Globus pallidus (tissue), 1 donor: Measurements from ENCODE around the gene FCMR.

Experiments used
- DNase-seq: peaks from one replicate; pipeline ENCODE4 v3.0.0-alpha.2; 2015; ENCODE audit warnings: low spot score

Gene FCMR

DNA sequence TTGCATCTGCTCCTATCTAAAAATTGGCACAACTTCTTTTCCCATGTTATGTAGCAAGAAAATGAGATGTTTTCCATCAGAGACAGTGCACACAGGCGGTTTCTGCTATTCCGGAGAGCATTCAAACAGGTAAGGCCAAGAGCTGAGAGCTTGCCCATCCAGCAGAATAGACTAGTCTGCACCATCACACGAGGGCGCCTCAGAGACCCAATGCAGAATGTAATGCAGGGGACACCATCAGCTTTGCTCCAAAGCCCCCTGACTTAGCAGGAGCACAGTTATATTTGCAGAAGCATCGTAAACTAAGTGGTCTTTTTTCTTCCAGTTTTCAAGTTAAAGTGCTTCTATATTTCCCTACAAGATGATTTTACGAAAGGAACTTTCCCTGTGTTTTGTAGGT, 19.8 kb downstream of the FCMR start:
- DNase-seq: no peak

DNA sequence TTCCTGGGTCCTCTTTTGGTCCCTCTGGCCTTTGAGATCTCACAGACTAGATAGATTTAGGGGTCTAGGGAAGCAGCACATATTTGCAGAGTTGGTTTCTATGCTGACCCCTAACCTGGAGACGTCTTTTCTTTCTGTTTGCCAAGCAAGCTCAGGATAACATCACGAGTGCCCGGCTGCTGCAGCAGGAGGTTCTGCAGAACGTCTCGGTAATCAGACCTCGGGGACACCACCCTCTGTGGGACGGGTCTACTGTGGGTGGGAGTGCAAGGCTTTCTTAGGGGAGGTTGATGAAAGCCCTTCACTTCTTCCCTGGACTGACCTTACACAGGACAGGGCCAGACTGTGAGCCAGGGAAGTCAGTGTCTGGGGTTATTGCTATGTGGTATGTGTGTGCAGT, 21.6 kb downstream of the FCMR start:
- DNase-seq: no peak

DNA sequence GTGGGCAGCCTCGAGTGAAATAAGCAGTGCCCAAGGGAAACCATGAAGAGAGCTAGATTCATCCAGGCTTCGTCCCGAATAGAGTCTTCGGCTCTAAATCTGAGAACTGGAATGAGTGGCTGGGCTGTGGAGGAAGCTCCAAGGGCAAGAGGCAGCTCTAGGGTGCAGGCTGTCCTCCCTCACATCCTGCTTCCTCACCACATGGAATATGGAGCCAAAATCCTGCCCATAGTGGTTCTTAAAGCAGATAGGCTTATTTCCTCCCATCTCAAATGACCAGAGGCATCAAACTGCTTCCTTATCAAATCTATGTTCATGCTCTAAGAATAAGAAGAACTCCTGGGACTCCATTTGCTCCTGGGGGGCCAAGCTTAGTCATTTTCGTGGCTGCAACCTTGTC, 22.0 kb downstream of the FCMR start:
- DNase-seq: no peak

DNA sequence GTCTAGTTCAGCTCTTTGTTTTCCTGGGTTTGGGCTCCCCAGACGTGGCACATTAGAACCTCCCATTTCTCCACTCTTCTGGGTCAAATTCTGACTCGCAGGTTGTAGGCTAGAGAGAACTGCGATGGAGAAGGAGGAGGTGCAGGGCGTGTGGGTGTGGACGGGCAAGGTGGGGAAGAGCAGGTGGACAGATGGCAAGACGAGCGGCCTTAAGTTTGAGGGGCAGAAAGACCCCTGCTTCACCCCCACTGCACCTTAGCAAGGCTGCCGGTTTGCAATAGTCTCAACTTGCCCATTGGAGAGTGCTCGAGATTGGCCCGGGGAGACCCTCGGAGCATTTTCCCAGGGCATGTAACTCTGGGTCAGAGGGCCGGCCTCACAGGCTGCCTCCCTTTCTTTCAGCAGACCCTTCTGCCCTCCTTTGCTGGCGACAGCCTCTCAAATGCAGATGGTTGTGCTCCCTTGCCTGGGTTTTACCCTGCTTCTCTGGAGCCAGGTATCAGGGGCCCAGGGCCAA, 22.8 kb downstream of the FCMR start:
- DNase-seq: no peak

DNA sequence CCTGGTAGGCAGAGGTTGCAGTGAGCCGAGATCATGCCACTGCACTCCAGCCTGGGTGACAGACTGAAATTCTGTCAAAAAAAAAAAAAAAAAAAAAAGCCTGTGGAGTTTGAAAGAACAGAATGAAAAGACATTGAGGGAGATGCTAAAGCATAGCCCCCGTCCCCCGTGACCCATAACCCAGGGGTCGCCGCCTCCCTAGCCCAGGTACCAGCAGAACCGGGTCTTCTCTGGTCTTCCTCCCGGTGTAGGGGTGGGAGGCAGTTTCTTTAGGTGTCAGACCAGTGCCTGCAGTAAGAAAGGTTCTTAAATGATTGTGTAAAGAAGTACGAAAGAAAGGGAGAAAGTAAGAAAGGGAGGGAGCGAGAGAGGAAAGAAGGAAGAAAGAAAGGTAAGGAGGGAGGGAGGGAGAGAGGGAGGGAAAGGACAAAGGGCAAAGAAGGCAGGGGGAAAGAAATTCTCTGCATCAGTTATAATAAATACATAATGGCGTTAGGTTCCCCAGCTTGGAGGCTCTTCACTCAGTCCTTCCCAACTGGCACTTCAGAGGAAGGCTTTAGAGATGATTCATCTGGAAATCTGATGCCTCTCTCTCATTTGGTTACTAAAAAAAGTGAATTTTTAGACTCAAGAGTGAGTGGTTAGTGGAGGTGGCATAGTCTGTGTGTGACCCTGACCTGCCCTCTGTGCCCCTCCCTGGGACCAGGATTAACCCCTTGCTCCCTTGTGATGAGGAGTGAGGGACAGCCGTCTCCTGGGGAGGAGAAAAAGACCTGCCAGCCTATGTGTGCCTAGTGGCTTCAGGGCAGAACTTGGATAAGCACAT, 23.4 kb downstream of the FCMR start:
- no peak for DNase-seq

DNA sequence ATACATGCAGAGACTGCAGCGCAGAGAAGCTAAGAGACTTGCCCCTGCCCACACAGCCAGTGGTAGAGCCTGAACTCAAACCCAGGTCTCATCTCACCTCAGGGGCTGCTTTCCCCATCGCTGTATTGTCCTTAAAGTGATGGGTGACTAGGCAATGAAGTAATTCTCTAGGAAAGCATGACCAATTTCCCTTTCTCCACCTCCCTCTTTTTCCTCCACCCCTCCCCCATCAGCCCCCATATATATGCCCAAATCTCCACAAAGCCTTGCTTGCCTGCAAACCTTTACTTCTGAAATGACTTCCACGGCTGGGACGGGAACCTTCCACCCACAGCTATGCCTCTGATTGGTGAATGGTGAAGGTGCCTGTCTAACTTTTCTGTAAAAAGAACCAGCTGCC, 24.6 kb downstream of the FCMR start, which contains the start of gene IL24:
TSS of gene IL24 (plus strand) at position 269 of the 400 bp plus-strand sequence. CDS start 390 bp downstream, outside the sequence.
- no peak for DNase-seq

DNA sequence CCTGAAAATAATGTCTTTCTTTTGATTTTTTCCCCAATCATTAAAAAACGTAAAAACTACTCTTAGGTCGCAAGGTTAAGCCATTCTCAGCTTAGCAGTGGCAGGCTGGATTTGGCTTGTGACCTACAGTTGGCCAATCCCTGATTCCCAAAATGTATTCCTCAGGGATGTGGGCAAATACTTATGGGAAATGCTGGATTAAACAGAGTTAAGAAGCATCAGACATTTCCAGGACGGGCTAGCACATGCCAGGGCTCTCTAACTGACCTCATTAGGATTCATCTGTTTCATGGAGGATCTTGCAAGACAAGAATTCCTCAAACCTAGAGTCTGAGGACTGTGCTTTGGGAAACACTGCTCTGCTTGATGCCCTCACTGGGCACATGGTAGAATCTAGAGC, 25.5 kb downstream of the FCMR start:
- DNase-seq: no peak

DNA sequence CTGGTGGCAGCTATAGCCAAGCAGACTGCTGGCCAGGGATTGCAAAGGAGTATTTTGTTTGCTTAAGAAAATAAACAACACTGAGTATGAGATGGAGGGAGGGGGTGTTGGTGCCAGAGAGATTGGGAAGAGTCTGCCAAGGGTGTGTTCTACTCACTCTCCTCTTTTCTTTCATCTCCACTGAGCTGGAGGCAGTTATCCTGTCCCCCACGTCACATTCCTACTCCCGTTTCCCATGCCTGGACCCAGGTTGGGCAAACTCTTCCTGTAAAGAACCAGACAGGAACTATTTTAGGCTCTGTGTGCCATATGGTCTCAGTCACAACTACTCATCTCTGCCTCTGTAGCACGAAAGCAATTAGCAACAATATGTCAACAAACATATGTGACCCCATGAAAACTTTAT, 25.9 kb downstream of the FCMR start:
- DNase-seq: no peak

DNA sequence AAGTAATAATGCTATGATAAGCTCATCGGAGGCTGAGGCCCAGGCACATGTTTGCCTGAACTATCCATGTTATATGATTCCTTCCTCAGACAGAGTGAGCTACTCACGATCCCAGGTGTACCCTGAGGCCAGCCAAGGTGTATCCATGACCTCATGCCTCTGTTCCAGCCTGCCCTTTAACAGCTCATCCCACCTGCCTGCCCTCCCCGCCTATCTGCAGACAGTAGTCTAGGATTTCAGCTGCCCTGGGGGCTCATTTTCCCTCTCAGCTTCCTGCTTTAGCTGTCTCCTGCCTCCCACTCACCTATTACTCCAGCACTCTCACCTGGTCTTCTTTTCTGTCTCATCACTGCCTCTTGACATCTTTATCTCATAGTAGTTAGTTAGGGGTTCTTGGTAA, 26.4 kb downstream of the FCMR start:
- no peak for DNase-seq

DNA sequence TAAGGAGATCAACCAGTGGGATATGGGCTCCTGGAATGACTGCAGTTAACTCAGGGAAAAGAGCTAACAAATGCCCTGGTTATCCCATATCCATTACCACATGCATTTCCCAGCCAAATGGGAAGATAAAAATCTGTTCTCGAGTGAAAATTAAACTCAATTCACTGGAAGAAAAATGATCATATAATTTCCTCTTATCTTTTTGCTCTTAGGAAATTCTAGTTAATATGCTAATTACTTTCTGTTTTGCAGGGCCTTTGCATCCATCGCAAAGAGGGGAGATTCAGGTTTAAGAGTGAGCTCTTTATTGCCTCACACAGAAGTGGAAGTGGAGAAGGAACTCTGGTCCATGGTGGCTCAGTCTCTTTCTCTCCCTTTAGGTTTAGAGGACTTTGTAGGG, 28.4 kb downstream of the FCMR start:
- DNase-seq: no peak

DNA sequence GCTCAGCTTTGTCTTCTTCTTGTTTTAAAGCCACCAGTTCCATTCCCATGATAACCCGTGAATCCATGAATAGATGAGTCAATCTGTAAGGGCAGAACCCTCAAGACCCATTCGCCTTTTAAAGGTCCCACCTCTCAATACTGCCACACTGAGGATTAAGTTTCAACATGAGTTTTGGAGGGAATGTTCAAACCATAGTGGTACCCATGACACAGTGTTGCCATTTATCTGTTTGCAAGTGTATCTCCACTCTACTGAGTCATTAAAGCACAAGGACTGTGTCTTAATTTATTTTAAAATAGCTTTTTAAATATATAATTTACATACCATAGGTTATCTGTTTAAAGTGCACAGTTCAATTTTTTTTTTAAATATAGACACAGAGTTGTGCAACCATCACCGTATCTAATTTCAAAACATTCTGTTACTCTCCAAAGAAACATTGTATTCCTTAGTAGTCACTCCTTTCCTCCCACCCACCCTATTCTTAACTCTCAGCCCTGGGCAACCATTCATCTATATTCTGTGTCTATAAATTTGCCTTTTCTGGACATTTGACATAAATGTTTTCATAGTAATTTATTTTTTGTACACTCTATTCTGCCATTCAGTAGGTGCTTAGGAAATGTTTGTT, 29.3 kb downstream of the FCMR start:
- no peak for DNase-seq

DNA sequence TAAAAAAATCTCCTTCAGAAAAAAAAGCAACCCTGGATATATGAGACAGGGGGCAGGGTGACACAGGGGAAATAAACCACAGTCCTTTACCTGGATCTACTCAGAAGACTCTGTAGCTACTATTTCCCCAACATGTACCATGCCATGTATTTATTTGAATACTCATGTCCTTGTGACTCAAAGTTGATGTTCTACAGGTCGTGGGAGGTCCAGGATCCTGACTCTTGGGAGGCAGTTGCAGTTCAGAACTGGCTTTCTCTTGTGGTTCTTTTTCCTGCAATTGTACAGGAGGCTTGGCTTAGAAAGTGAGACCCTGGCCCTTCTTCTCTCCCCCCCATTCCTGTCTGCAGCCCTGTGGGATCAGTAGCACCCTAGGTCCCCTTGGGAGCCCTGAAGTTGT, 30.3 kb downstream of the FCMR start:
- DNase-seq: no peak

DNA sequence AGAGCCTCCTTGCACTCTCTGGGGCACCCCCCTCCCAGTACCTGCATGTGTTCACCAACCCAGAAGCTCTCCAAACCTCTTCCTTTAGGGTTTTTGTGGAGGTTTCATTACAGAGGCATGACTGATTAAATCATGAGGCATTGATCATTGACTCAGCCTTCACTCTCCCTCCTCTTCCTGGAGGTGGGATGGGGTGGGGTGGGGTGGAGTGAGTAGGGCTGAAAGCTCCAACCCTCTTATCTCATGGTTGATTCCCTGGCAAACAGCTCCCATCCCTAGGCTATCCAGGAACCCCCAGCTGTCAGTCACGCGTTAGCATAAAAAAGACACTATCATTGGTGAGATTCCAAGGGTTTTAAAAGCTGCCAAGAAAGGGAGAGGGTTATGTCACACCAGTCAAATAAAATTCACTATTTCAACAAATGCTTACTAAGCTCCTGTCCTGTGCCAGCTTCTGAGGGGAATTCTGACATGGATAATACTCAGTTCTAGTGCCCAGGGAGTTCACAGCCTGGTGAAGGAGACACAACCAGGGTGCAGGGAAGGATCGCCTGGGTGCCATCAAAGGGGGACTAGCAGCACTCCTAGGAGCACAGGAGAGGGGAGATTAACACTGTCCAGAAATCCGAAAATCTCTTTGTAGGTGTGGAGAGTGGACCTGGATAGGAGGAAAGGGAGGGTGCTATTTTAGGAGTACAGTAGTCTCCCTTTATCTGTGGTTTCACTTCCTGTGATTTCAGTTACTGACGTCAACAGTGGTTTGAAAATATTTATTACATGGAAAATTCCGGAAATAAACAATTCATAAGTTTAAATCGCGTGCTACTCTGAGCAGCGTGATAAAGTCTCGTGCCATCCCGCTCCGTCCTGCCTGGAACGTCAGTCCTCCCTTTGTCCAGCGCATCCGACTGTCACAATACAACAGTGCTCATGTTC, 31.3 kb downstream of the FCMR start:
- no peak for DNase-seq

DNA sequence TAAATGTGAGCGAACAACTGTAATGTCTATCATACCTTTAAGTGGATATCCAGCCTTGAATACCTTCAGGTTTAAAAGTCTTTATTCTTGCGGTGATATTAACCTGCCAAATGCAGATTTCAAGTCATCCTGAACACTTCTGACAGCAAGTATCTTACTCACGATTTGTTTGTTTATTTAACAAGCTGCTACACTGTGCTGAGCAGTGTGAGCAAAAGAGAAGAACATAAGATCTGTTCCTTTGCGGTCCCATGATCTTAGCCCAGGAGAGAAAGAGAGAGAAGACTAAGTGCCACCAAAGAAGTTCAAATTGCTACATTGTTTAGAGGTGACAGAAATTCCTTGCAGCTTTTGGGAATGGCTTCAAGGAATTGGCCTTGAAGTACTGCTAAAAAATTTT, 34.0 kb downstream of the FCMR start:
- no peak for DNase-seq

DNA sequence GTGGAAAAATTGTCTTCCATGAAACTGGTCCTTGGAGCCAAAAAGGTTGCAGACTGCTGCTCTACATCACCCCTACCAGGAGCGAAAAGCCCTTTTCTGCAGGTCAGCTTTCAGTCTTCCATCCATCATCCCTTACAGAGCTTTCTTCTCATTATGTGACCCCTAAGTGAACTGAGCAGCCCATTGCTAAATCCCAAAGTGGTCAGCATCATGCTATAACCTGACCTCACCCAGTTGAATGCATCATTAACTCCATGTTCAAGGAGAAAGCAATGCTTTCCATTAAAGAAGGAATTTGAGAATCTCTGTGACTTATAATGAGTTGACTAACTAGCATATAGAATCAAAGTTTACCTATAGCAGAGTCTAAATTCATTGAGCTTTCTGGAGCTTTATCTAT, 34.9 kb downstream of the FCMR start:
- DNase-seq: no peak

DNA sequence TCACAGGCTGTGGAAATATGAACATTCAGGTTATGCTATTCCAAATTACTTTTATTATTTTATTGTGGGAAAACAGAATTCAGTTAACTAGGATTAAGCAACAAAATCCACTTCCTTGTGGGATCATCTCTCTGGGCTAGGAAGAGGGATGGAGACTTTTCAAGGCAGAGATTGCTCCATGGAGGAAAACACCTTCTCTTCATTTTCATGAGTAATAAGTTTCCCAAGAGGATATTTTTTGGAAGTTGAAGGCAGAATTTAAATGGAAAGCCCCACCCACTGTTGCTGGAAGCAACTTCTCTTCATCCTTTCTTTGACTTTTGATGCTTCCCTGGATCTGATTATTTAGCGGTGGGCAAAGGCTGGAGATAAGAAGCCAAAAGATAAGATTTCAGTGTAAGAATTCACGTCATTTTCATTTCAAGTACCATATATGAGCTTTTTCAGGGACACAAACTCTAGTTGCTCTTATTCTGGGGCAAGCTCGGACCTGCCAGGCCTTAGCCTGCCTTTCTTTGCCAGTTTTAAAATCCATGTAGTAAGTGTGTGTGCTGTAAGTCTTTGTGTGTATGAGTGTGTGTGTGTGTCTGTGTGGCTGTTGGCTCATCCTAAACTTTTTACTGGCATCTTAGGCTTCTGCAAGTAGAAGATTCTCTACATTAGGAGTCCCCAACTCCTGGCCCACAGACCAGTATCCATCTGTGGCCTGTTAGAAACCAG, 36.2 kb downstream of the FCMR start:
- DNase-seq: no peak

DNA sequence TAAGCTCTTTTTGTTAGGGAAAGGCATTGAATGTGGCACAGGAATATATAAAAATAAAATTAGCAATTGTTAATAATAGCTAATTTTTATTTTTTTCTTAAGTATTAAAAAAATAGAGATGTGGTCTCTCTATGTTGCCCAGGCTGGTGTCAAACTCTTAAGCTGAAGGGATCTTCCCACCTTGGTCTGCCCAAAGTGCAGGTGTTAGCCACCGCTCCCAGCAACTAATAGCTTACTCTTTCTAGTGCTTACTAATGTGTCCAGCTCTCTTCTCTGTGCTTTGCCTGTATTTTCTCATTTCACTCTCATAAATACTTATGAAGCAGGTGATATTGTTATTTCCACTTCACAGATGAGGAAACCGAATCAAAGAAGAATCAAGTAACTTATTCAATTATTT, 37.9 kb downstream of the FCMR start:
- no peak for DNase-seq

DNA sequence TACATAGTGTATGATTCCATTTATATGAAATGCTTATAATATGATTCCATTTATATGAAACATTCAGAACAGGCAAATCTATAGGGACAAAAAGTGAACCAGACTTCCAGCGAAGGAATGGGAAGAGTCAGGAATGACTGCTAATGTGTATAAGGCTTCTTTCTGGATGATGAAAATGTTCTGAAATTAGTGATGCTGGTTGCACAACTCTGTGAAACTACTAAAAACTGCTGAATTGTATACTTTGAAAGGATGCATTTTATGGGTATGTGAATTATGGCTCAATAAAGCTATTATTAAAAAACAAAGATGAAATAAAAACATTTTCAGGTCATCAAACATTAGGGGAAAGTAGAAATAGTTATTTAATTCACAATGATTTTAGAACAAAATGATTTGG, 38.6 kb downstream of the FCMR start:
- no peak for DNase-seq

DNA sequence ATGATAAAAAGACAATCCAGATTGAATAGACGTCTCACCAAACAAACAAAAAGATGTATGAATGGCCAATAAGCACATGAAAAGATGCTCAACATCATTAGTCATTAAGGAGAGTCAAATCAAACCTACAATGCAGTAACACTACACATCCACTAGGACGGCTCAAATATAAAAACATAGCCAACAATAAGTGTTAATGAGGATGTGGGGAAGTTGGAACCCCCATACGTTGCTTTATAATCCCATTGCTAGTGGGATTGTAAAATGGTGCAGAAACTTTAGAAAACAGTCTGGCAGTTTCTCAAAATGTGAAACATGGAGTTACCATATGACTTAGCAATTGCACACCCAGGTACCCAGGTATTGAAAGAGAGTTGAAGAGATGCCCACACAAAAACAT, 39.2 kb downstream of the FCMR start:
- no peak for DNase-seq

DNA sequence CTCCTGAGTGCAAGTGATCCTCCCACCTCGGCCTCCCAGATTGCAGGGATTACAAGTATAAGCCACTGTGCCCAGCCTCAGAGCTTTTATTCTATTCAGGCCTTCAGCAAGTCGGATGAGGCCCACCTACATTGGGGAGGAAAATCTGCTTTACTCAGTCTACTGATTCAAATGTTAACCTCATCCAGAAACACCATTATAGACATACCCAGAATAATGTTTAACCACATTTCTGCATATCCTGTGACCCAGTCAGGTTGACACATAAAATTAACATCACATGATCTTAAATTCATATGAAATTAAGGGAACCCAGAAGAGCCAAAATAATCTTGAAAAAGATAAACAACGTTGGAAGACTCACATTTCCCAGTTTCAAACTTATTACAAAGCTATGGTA, 41.4 kb downstream of the FCMR start:
- no peak for DNase-seq

DNA sequence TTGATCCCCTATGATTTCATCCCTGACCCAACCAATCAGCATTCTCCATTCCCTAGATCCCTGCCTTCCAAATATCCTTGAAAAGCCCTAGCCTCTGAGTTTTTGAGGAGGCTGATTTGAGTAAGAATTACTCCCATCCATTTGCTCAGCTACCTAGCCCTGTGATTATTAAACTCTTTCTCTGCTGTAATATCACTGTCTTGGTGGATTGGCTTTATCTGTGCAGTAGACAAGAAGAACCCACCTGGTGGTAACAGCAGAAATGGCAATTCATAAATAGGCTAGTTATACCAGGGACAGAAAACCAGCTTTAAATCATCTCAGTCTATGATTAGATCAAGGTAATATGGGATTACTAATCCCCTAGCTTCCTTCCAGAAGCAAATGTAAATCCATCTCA, 43.3 kb downstream of the FCMR start:
- DNase-seq: no peak
